ENCODE results near the gene CNP.
A peak's percentile ranks its signal among the peaks of the same experiment; 100 is the strongest.
"Not testable (repeated sequence)": the region's sequence is repeated elsewhere in the genome, so short reads cannot be mapped to it uniquely, and the experiment has no call there.

The CNP gene

DNA sequence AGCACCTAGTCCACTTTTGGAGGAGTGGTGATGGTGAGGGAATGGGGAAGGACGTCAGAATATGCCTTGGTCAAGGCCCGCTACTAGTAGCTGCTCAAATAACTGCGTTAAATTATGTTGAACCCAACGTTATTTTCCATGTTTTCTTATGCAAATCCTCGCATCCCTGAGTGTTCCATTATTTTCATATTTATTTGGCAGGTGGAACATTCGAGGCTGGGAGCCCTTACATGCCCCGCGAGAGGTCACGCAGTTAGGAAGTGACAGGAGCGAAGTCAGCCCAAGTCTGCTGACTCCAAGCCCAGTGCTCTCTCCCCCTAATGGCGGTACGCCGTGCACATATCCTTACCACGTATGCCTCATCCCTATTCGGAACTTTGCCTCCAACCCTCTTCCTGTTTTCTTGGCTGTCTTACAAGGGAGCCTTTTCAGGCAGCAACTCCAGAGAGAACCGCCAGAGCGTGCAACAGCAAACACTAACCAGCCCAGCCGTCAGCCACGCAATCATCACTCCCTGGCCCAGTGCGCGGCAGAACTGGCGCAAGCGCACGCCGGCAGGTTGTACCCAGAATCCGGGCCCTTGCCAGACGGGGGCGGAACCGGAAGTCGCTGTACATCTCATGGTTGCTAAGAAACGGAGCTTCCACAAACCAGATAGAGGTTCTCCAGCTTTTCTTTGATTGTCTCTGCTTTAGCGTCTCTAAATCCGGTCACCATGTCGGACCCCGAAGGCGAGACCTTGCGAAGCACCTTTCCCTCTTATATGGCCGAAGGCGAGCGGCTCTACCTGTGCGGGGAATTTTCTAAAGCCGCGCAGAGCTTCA is 36.4 kb upstream of the CNP start, which contains the start of gene ODAD4:
Gene ODAD4, plus strand, starts transcription at position 609 of the 824 bp plus-strand sequence. Its CDS starts 107 bp downstream, at position 716.
- no peak within 1 kb of the TSS for H3K27ac ChIP-seq (ENCODE audit: low read length)
- H3K4me1 ChIP-seq (ENCODE audit: insufficient read depth, low read length), result no peaks in the 10 kb centered on the region
- H3K36me3 ChIP-seq (ENCODE audit: insufficient read depth, low read depth, low read length), result no peaks in the 10 kb centered on the region
- H3K9me3 ChIP-seq (ENCODE audit: insufficient read depth, low read depth, low read length), result no peaks in the 10 kb centered on the region
- peak within 1 kb of the TSS; percentile 90 for H3K4me3 ChIP-seq (ENCODE audit: low read length)
- H3K27me3 ChIP-seq (ENCODE audit: insufficient read depth, low read length), result no peaks in the 10 kb centered on the region
- H3K9ac ChIP-seq (ENCODE audit: low read depth, low read length), result peak within 1 kb of the TSS; percentile 76; the same call in 1 of the 2 replicates

DNA sequence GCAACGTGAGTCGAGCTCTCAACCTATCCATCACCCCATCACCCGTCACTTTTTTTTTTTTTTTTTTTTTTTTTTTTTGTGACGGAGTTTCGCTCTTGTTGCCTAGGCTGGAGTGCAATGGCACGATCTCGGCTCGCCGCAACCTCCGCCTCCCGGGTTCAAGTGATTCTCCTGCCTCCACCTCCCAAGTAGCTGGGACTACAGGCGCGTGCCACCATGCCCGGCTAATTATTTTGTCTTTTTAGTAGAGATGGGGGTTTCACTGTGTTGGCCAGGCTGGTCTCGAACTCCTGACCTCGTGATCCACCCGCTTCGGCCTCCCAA is 35.8 kb upstream of the CNP start:
- H3K36me3 ChIP-seq (ENCODE audit: insufficient read depth, low read depth, low read length); H3K27me3 ChIP-seq (ENCODE audit: insufficient read depth, low read length); H3K27ac ChIP-seq (ENCODE audit: low read length); H3K9me3 ChIP-seq (ENCODE audit: insufficient read depth, low read depth, low read length); H3K4me1 ChIP-seq (ENCODE audit: insufficient read depth, low read length): not testable (repeated sequence)
- Histone ChIP-seq H3K4me3 (ENCODE audit: low read length) (peak overlapping the region; percentile 90), H3K9ac (ENCODE audit: low read depth, low read length) (peak overlapping the region; percentile 42; the same call in 1 of the 2 replicates)

GRCh38 chr17:41931715-41932114 is 34.9 kb upstream of the CNP start:
- not testable (repeated sequence) for H3K4me1 ChIP-seq (ENCODE audit: insufficient read depth, low read length); H3K9me3 ChIP-seq (ENCODE audit: insufficient read depth, low read depth, low read length); H3K4me3 ChIP-seq (ENCODE audit: low read length); H3K27me3 ChIP-seq (ENCODE audit: insufficient read depth, low read length); H3K36me3 ChIP-seq (ENCODE audit: insufficient read depth, low read depth, low read length); H3K9ac ChIP-seq (ENCODE audit: low read depth, low read length); H3K27ac ChIP-seq (ENCODE audit: low read length)

GRCh38 chr17:41932816-41933389 is 33.7 kb upstream of the CNP start:
- Histone ChIP-seq H3K4me3 (ENCODE audit: low read length) (no peak overlapping the region), H3K27me3 (ENCODE audit: insufficient read depth, low read length) (no peaks in the 10 kb centered on the region), H3K27ac (ENCODE audit: low read length) (no peak overlapping the region), H3K4me1 (ENCODE audit: insufficient read depth, low read length) (no peaks in the 10 kb centered on the region), H3K9ac (ENCODE audit: low read depth, low read length) (no peak overlapping the region), H3K9me3 (ENCODE audit: insufficient read depth, low read depth, low read length) (no peaks in the 10 kb centered on the region), H3K36me3 (ENCODE audit: insufficient read depth, low read depth, low read length) (peaks cover 3% of the 10 kb centered on the region; the same call in 1 of the 2 replicates)

GRCh38 chr17:41935641-41936040 is 31.0 kb upstream of the CNP start:
- Histone ChIP-seq H3K27ac (ENCODE audit: low read length) (no peak overlapping the region), H3K4me1 (ENCODE audit: insufficient read depth, low read length) (no peaks in the 10 kb centered on the region), H3K27me3 (ENCODE audit: insufficient read depth, low read length) (no peaks in the 10 kb centered on the region), H3K4me3 (ENCODE audit: low read length) (no peak overlapping the region), H3K9ac (ENCODE audit: low read depth, low read length) (no peak overlapping the region), H3K36me3 (ENCODE audit: insufficient read depth, low read depth, low read length) (peaks cover 3% of the 10 kb centered on the region; the same call in 1 of the 2 replicates), H3K9me3 (ENCODE audit: insufficient read depth, low read depth, low read length) (no peaks in the 10 kb centered on the region)

- Histone ChIP-seq H3K27me3 (ENCODE audit: insufficient read depth, low read length) (no peaks in the 10 kb centered on the region), H3K36me3 (ENCODE audit: insufficient read depth, low read depth, low read length) (peaks cover 3% of the 10 kb centered on the region; the same call in 1 of the 2 replicates), H3K9ac (ENCODE audit: low read depth, low read length) (no peak overlapping the region), H3K27ac (ENCODE audit: low read length) (no peak overlapping the region), H3K4me1 (ENCODE audit: insufficient read depth, low read length) (no peaks in the 10 kb centered on the region), H3K4me3 (ENCODE audit: low read length) (no peak overlapping the region), H3K9me3 (ENCODE audit: insufficient read depth, low read depth, low read length) (no peaks in the 10 kb centered on the region)
Measured at GRCh38 chr17:41937970-41938954, 28.3 kb upstream of the CNP start.

- no peaks in the 10 kb centered on the region for H3K9me3 ChIP-seq (ENCODE audit: insufficient read depth, low read depth, low read length)
- peaks cover 3% of the 10 kb centered on the region; the same call in 1 of the 2 replicates for H3K36me3 ChIP-seq (ENCODE audit: insufficient read depth, low read depth, low read length)
- no peak overlapping the region for H3K27ac ChIP-seq (ENCODE audit: low read length)
- H3K4me1 ChIP-seq (ENCODE audit: insufficient read depth, low read length), result no peaks in the 10 kb centered on the region
- no peaks in the 10 kb centered on the region for H3K27me3 ChIP-seq (ENCODE audit: insufficient read depth, low read length)
- H3K9ac ChIP-seq (ENCODE audit: low read depth, low read length), result no peak overlapping the region
- no peak overlapping the region for H3K4me3 ChIP-seq (ENCODE audit: low read length)
Measured at GRCh38 chr17:41939044-41939692, 27.4 kb upstream of the CNP start.

DNA sequence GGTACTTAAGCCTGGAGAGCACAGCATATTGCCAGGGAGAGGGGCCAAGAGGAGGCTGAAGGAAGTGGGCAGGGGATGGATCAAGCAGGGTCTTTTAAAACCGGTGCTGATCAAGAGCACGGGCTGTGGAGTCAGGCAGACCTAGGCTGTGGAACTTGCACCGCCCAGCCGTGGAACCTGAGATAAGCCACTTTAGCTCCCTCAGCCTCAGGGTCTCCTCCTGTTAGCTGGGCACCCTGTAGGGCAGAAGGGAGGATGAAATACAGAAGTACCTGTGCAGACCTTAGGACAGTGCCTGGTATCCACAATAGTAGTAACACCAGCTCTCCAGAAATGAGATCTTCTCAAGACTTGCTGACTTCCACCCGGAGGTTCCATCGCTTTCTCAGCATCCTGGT is 26.9 kb upstream of the CNP start:
- Histone ChIP-seq H3K27ac (ENCODE audit: low read length) (no peak overlapping the region), H3K9me3 (ENCODE audit: insufficient read depth, low read depth, low read length) (no peaks in the 10 kb centered on the region), H3K27me3 (ENCODE audit: insufficient read depth, low read length) (no peaks in the 10 kb centered on the region), H3K4me3 (ENCODE audit: low read length) (no peak overlapping the region), H3K36me3 (ENCODE audit: insufficient read depth, low read depth, low read length) (peaks cover 3% of the 10 kb centered on the region; the same call in 1 of the 2 replicates), H3K9ac (ENCODE audit: low read depth, low read length) (no peak overlapping the region), H3K4me1 (ENCODE audit: insufficient read depth, low read length) (no peaks in the 10 kb centered on the region)

DNA sequence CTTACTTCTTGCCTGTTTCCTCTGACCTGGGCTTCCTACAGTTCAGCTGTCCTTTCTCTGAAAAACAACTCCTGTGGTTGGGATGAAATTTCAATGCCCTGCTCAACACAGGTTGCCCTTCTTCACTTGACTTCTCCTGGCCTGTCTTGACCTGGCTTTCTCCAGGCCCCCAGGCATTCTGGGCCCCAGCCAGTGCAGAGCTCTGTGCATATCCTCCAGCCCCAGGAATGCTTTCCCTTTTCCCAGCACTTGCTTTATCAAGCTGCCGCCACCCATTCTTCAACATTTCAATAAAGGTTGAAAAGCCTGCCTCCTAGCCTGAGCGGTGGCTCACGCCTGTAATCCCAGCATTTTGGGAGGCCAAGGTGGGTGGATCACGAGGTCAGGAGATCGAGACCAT is 25.4 kb upstream of the CNP start:
- H3K27me3 ChIP-seq (ENCODE audit: insufficient read depth, low read length), result no peaks in the 10 kb centered on the region

GRCh38 chr17:41942626-41943373 is 23.8 kb upstream of the CNP start:
- no peaks in the 10 kb centered on the region for H3K4me1 ChIP-seq (ENCODE audit: insufficient read depth, low read length)
- H3K36me3 ChIP-seq (ENCODE audit: insufficient read depth, low read depth, low read length), result no peaks in the 10 kb centered on the region
- no peaks in the 10 kb centered on the region for H3K27me3 ChIP-seq (ENCODE audit: insufficient read depth, low read length)
- H3K27ac ChIP-seq (ENCODE audit: low read length), result no peak overlapping the region
- no peak overlapping the region for H3K4me3 ChIP-seq (ENCODE audit: low read length)
- H3K9ac ChIP-seq (ENCODE audit: low read depth, low read length), result no peak overlapping the region
- H3K9me3 ChIP-seq (ENCODE audit: insufficient read depth, low read depth, low read length), result no peaks in the 10 kb centered on the region

More for the DNA sequence above, 25.4 kb upstream of the CNP start:
- no peak overlapping the region for H3K4me3 ChIP-seq (ENCODE audit: low read length)
- H3K9me3 ChIP-seq (ENCODE audit: insufficient read depth, low read depth, low read length), result no peaks in the 10 kb centered on the region
- no peaks in the 10 kb centered on the region for H3K36me3 ChIP-seq (ENCODE audit: insufficient read depth, low read depth, low read length)
- H3K4me1 ChIP-seq (ENCODE audit: insufficient read depth, low read length), result no peaks in the 10 kb centered on the region
- no peak overlapping the region for H3K27ac ChIP-seq (ENCODE audit: low read length)
- H3K9ac ChIP-seq (ENCODE audit: low read depth, low read length), result no peak overlapping the region
